K562 (cell line): ENCODE measurements around the gene PTPN18. TPM values are rescaled to one million over a fixed set of nuclear protein-coding genes. Genes with fewer than 3 reads are reported as not detected.
A peak's percentile ranks its signal among the peaks of the same experiment; 100 is the strongest.

Source experiments
- C11orf30 ChIP-seq: fragments of 450-650 bp; IDR thresholded peaks from 2 replicates; pipeline ENCODE4 v1.6.1; 2016; ENCODE audit warnings: low read depth, mild to moderate bottlenecking
- CC2D1A ChIP-seq: fragments of 450-650 bp; IDR thresholded peaks from 2 replicates; pipeline ENCODE4 v1.6.1; 2017; ENCODE audit warnings: mild to moderate bottlenecking
- ETV1 ChIP-seq: fragments of 450-650 bp; conservative IDR thresholded peaks from 2 replicates; pipeline ENCODE4 v1.6.1; 2016; ENCODE audit warnings: missing genetic modification characterization, control low read depth, low read depth, missing compliant biosample characterization
- GATAD2B ChIP-seq: fragments of 450-650 bp; IDR thresholded peaks from 2 replicates; pipeline ENCODE4 v1.6.1; 2017; ENCODE audit warnings: mild to moderate bottlenecking, borderline replicate concordance
- GTF2E2 ChIP-seq: fragments of 200-800 bp; sonication (Bioruptor generic); IDR thresholded peaks from 2 replicates; pipeline ENCODE4 v1.6.1; 2016; ENCODE audit warnings: missing genetic modification characterization, missing compliant biosample characterization
- HEY1 ChIP-seq: fragments of 250-450 bp; sonication (Bioruptor Pico); IDR thresholded peaks from 2 replicates; pipeline ENCODE4 v1.5.0; 2020; ENCODE audit warnings: mild to moderate bottlenecking, moderate library complexity, borderline replicate concordance
- HMBOX1 ChIP-seq: sonication (generic); IDR thresholded peaks from 2 replicates; pipeline ENCODE4 v1.6.1; 2016
- MTF1 ChIP-seq: fragments of 250-450 bp; sonication (Bioruptor Pico); IDR thresholded peaks from 2 replicates; pipeline ENCODE4 v1.9.0; 2021; ENCODE audit warnings: moderate library complexity, mild to moderate bottlenecking, inconsistent platforms, borderline replicate concordance
- RFX7 ChIP-seq: fragments of 250-450 bp; sonication (Bioruptor Pico); IDR thresholded peaks from 2 replicates; pipeline ENCODE4 v1.5.1; 2021; ENCODE audit warnings: mild to moderate bottlenecking
- SIRT6 ChIP-seq: IDR thresholded peaks from one replicate; pipeline ENCODE4 v1.6.1; 2012; ENCODE audit warnings: low read depth, mild to moderate bottlenecking, control low read depth, inconsistent platforms, low read length, moderate library complexity
- SRF ChIP-seq, 2 experiments: fragments of 250-450, 450-650 bp in 1 of 2; sonication (Bioruptor Pico) in 1 of 2; sonication (generic) in 1 of 2; formaldehyde crosslinking; IDR thresholded peaks; 2 replicates each; pipeline versions ENCODE4 v1.5.0 to v1.5.1; 2020 to 2022; ENCODE audit warnings: mild to moderate bottlenecking in 1 of 2, missing genetic modification reagents in 1 of 2
- TCF15 ChIP-seq: fragments of 250-450 bp; sonication (Bioruptor Pico); IDR thresholded peaks from 2 replicates; pipeline ENCODE4 v1.8.0; 2022; ENCODE audit warnings: moderate library complexity, mild to moderate bottlenecking, inconsistent platforms
- ZNF282 ChIP-seq: sonication (generic); formaldehyde crosslinking; IDR thresholded peaks from 2 replicates; pipeline ENCODE4 v1.8.1; 2023; ENCODE audit warnings: missing genetic modification reagents
- ZNF584 ChIP-seq: fragments of 200-800 bp; sonication (Bioruptor generic); IDR thresholded peaks from 2 replicates; pipeline ENCODE4 v1.6.1; 2016; ENCODE audit warnings: low read depth, mild to moderate bottlenecking, missing genetic modification characterization, missing compliant biosample characterization
- polyA plus RNA-seq, 8 experiments: library from polyadenylated mRNA; depleted of rRNA in 4 of 8; stranded (reverse) in 5 of 8; unstranded in 3 of 8; fragments of >200 nt; fragmentation: Nextera tagmentation in 2 of 8; fragmentation: Illumina TruSeq in 1 of 8; extraction: Ambion mirVana in 2 of 8; extraction: Trizol in 1 of 8; gene quantifications; 2 replicates each; pipeline versions ENCODE4 v1.2.1 to v1.2.3, GENCODE V29; 2011 to 2014; ENCODE audit warnings: inconsistent platforms in 1 of 8, missing spikeins in 1 of 8
- total RNA-seq, 7 experiments: library from RNA; depleted of rRNA in 6 of 7; stranded (reverse); fragments of >200 nt in 6 of 7; fragmentation: Illumina TruSeq in 2 of 7; extraction: Trizol in 2 of 7; gene quantifications; 2 replicates each; pipeline versions ENCODE4 v1.2.1 to v1.2.3, GENCODE V29; 2011 to 2021; ENCODE audit warnings: low replicate concordance in 1 of 7
- TF ChIP-seq, protein P1 (sequence below): sonication (generic); formaldehyde crosslinking; IDR thresholded peaks from 2 replicates; pipeline ENCODE4 v1.8.1; 2023; ENCODE audit warnings: mild to moderate bottlenecking, missing genetic modification reagents
- TF ChIP-seq, protein P2 (sequence below): fragments of 450-650 bp; IDR thresholded peaks from 2 replicates; pipeline ENCODE4 v1.6.1; 2017; ENCODE audit warnings: mild to moderate bottlenecking, moderate library complexity
- TF ChIP-seq, protein P3 (sequence below): fragments of 200-800 bp; sonication (Bioruptor generic); IDR thresholded peaks from 2 replicates; pipeline ENCODE4 v1.6.1; 2016; ENCODE audit warnings: missing genetic modification characterization, missing compliant biosample characterization

PTPN18 gene
- total and polyA plus RNA-seq, 9 of the 15 experiments (the other 6 are each of a cell fraction or from before 2014, with no cell fraction given) = 11.6 to 90.7 (median 49.6) TPM

- TF ChIP-seq, protein P1, sequence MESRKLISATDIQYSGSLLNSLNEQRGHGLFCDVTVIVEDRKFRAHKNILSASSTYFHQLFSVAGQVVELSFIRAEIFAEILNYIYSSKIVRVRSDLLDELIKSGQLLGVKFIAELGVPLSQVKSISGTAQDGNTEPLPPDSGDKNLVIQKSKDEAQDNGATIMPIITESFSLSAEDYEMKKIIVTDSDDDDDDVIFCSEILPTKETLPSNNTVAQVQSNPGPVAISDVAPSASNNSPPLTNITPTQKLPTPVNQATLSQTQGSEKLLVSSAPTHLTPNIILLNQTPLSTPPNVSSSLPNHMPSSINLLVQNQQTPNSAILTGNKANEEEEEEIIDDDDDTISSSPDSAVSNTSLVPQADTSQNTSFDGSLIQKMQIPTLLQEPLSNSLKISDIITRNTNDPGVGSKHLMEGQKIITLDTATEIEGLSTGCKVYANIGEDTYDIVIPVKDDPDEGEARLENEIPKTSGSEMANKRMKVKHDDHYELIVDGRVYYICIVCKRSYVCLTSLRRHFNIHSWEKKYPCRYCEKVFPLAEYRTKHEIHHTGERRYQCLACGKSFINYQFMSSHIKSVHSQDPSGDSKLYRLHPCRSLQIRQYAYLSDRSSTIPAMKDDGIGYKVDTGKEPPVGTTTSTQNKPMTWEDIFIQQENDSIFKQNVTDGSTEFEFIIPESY (CRISPR knock-in tag) = no peak
- TF ChIP-seq ETV1 (tag) = peak; percentile 96
- no peak for TF ChIP-seq C11orf30
- TF ChIP-seq, protein P2, sequence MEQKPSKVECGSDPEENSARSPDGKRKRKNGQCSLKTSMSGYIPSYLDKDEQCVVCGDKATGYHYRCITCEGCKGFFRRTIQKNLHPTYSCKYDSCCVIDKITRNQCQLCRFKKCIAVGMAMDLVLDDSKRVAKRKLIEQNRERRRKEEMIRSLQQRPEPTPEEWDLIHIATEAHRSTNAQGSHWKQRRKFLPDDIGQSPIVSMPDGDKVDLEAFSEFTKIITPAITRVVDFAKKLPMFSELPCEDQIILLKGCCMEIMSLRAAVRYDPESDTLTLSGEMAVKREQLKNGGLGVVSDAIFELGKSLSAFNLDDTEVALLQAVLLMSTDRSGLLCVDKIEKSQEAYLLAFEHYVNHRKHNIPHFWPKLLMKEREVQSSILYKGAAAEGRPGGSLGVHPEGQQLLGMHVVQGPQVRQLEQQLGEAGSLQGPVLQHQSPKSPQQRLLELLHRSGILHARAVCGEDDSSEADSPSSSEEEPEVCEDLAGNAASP = no peak
- TF ChIP-seq ZNF584 = peak; percentile 44; the same call in 1 of the 2 replicates
- peak; percentile 39; the same call in 1 of the 2 replicates for TF ChIP-seq CC2D1A
- no peak for TF ChIP-seq TCF15
- TF ChIP-seq RFX7 (CRISPR knock-in tag) = no peak
- TF ChIP-seq SIRT6 = no peak
- TF ChIP-seq SRF (CRISPR knock-in tag; IDR thresholded peaks at IDR 0.05) = no peak
- TF ChIP-seq HEY1 (CRISPR knock-in tag) = no peak
- no peak for TF ChIP-seq ZNF282 (CRISPR knock-in tag)
- TF ChIP-seq GATAD2B = no peak
- TF ChIP-seq, protein P3, sequence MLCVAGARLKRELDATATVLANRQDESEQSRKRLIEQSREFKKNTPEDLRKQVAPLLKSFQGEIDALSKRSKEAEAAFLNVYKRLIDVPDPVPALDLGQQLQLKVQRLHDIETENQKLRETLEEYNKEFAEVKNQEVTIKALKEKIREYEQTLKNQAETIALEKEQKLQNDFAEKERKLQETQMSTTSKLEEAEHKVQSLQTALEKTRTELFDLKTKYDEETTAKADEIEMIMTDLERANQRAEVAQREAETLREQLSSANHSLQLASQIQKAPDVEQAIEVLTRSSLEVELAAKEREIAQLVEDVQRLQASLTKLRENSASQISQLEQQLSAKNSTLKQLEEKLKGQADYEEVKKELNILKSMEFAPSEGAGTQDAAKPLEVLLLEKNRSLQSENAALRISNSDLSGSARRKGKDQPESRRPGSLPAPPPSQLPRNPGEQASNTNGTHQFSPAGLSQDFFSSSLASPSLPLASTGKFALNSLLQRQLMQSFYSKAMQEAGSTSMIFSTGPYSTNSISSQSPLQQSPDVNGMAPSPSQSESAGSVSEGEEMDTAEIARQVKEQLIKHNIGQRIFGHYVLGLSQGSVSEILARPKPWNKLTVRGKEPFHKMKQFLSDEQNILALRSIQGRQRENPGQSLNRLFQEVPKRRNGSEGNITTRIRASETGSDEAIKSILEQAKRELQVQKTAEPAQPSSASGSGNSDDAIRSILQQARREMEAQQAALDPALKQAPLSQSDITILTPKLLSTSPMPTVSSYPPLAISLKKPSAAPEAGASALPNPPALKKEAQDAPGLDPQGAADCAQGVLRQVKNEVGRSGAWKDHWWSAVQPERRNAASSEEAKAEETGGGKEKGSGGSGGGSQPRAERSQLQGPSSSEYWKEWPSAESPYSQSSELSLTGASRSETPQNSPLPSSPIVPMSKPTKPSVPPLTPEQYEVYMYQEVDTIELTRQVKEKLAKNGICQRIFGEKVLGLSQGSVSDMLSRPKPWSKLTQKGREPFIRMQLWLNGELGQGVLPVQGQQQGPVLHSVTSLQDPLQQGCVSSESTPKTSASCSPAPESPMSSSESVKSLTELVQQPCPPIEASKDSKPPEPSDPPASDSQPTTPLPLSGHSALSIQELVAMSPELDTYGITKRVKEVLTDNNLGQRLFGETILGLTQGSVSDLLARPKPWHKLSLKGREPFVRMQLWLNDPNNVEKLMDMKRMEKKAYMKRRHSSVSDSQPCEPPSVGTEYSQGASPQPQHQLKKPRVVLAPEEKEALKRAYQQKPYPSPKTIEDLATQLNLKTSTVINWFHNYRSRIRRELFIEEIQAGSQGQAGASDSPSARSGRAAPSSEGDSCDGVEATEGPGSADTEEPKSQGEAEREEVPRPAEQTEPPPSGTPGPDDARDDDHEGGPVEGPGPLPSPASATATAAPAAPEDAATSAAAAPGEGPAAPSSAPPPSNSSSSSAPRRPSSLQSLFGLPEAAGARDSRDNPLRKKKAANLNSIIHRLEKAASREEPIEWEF (CRISPR knock-in tag) = no peak
- TF ChIP-seq MTF1 (CRISPR knock-in tag) = no peak
- no peak; the same call in 1 of the 2 replicates for TF ChIP-seq HMBOX1
- no peak for TF ChIP-seq GTF2E2
Measured at GRCh38 chr2:130380096-130380934, 24.5 kb downstream of the PTPN18 start (continued).
